H9 (cell line): ENCODE results near the gene ZNF423. TPM values are rescaled to one million over a fixed set of nuclear protein-coding genes. Genes with fewer than 3 reads are reported as not detected.

Experiments used
- DNase-seq: peaks from one replicate; pipeline ENCODE4 v3.0.0-alpha.2; 2017
- H2AFZ ChIP-seq: one replicate; pipeline ENCODE4 v1.6.1; 2013; ENCODE audit warnings: mild to moderate bottlenecking, low read length, control low read depth, moderate library complexity
- H2AK5ac ChIP-seq: 2 replicates; pipeline ENCODE4 v1.6.1; 2013; ENCODE audit warnings: low read length, control low read depth, mixed read lengths; ENCODE audit not compliant: insufficient read length
- H2BK120ac ChIP-seq: one replicate; pipeline ENCODE4 v1.6.1; 2013; ENCODE audit warnings: low read depth, mild to moderate bottlenecking, low read length, control low read depth, inconsistent platforms; ENCODE audit not compliant: poor library complexity, severe bottlenecking
- H2BK12ac ChIP-seq: 2 replicates; pipeline ENCODE4 v1.6.1; 2013; ENCODE audit warnings: low read length, control low read depth, mixed read lengths, low read depth; ENCODE audit not compliant: insufficient read length
- H2BK15ac ChIP-seq: 2 replicates; pipeline ENCODE4 v1.6.1; 2013; ENCODE audit warnings: low read depth, low read length, control low read depth
- H2BK20ac ChIP-seq: one replicate; pipeline ENCODE4 v1.6.1; 2013; ENCODE audit warnings: low read depth, mild to moderate bottlenecking, low read length, control low read depth, inconsistent platforms; ENCODE audit not compliant: poor library complexity, severe bottlenecking
- H2BK5ac ChIP-seq: 2 replicates; pipeline ENCODE4 v1.6.1; 2013; ENCODE audit warnings: low read length, control low read depth, mixed read lengths; ENCODE audit not compliant: insufficient read length
- H3K14ac ChIP-seq: 2 replicates; pipeline ENCODE4 v1.6.1; 2013; ENCODE audit warnings: low read length, control low read depth; ENCODE audit not compliant: insufficient read depth
- H3K18ac ChIP-seq: 2 replicates; pipeline ENCODE4 v1.6.1; 2013; ENCODE audit warnings: low read depth, mild to moderate bottlenecking, mixed read lengths, low read length, control low read depth; ENCODE audit not compliant: insufficient read length
- H3K23ac ChIP-seq: 2 replicates; pipeline ENCODE4 v1.6.1; 2013; ENCODE audit warnings: low read length, control low read depth, mixed read lengths, low read depth; ENCODE audit not compliant: insufficient read length
- H3K23me2 ChIP-seq: 2 replicates; pipeline ENCODE4 v1.6.1; 2013; ENCODE audit warnings: low read depth, mild to moderate bottlenecking, mixed read lengths, low read length, control low read depth; ENCODE audit not compliant: insufficient read length, poor library complexity, severe bottlenecking
- H3K27ac ChIP-seq: 2 replicates; pipeline ENCODE4 v1.5.1; 2013; ENCODE audit warnings: low read length, control low read depth, mixed read lengths, low read depth; ENCODE audit not compliant: insufficient read length
- H3K27me3 ChIP-seq: 2 replicates; pipeline ENCODE4 v1.6.1; 2013; ENCODE audit warnings: low read length, control low read depth, inconsistent platforms; ENCODE audit not compliant: insufficient read depth
- H3K4ac ChIP-seq: 2 replicates; pipeline ENCODE4 v1.6.1; 2013; ENCODE audit warnings: low read depth, mild to moderate bottlenecking, control low read depth, inconsistent platforms, low read length, moderate library complexity
- H3K4me1 ChIP-seq: 2 replicates; pipeline ENCODE4 v1.6.1; 2013; ENCODE audit warnings: low read length, control low read depth, inconsistent platforms; ENCODE audit not compliant: insufficient read depth
- H3K4me2 ChIP-seq: 2 replicates; pipeline ENCODE4 v1.6.1; 2013; ENCODE audit warnings: low read length, control low read depth, mixed read lengths; ENCODE audit not compliant: insufficient read length, insufficient read depth
- H3K56ac ChIP-seq: 2 replicates; pipeline ENCODE4 v1.6.1; 2013; ENCODE audit warnings: low read depth, mild to moderate bottlenecking, mixed read lengths, low read length, control low read depth; ENCODE audit not compliant: insufficient read length
- H3K79me1 ChIP-seq: 2 replicates; pipeline ENCODE4 v1.6.1; 2013; ENCODE audit warnings: low read depth, mild to moderate bottlenecking, moderate library complexity, low read length, control low read depth, inconsistent platforms; ENCODE audit not compliant: insufficient read depth, poor library complexity, severe bottlenecking
- H3K79me2 ChIP-seq: 2 replicates; pipeline ENCODE4 v1.6.1; 2013; ENCODE audit warnings: low read length, control low read depth, inconsistent platforms; ENCODE audit not compliant: insufficient read depth
- H3K9ac ChIP-seq: 2 replicates; pipeline ENCODE4 v1.6.1; 2013; ENCODE audit warnings: low read length, control low read depth, mixed read lengths; ENCODE audit not compliant: insufficient read length; ENCODE audit errors: extremely low read depth
- H3K9me3 ChIP-seq: one replicate; pipeline ENCODE4 v1.6.1; 2013; ENCODE audit warnings: low read depth, low read length, inconsistent platforms; ENCODE audit not compliant: control insufficient read depth
- H3T11ph ChIP-seq: one replicate; pipeline ENCODE4 v1.6.1; 2013; ENCODE audit warnings: mild to moderate bottlenecking, low read length, control low read depth, inconsistent platforms
- H4K20me1 ChIP-seq: one replicate; pipeline ENCODE4 v1.6.1; 2013; ENCODE audit not compliant: control insufficient read depth, insufficient read length, insufficient read depth
- H4K5ac ChIP-seq: 2 replicates; pipeline ENCODE4 v1.6.1; 2013; ENCODE audit warnings: low read depth, mild to moderate bottlenecking, mixed read lengths, low read length, control low read depth; ENCODE audit not compliant: insufficient read length
- H4K8ac ChIP-seq: replicated peaks from 2 replicates; pipeline ENCODE4 v1.6.1; 2013; ENCODE audit warnings: low read length, control low read depth, mixed read lengths, low read depth; ENCODE audit not compliant: insufficient read length
- H4K91ac ChIP-seq: 2 replicates; pipeline ENCODE4 v1.6.1; 2013; ENCODE audit warnings: low read depth, mild to moderate bottlenecking, moderate library complexity, mixed read lengths, low read length, control low read depth; ENCODE audit not compliant: insufficient read length
- H3K27ac Mint-ChIP-seq, 3 experiments: 2 replicates in 2 of 3; 3 replicates in 1 of 3; pipeline ENCODE4 v1.8.0; 2020 to 2021; ENCODE audit warnings: mixed read lengths in 3 of 3, mild to moderate bottlenecking in 1 of 3, moderate library complexity in 1 of 3
- H3K27me3 Mint-ChIP-seq: 2 replicates; pipeline ENCODE4 v1.8.0; 2021; ENCODE audit warnings: low read depth, mild to moderate bottlenecking, moderate library complexity, mixed read lengths
- H3K36me3 Mint-ChIP-seq, 3 experiments: 2 replicates in 2 of 3; 3 replicates in 1 of 3; pipeline ENCODE4 v1.8.0; 2020 to 2021; ENCODE audit warnings: low read depth in 3 of 3, mixed read lengths in 3 of 3; ENCODE audit not compliant: insufficient read depth in 1 of 3
- H3K4me1 Mint-ChIP-seq, 2 experiments: 2 replicates each; pipeline ENCODE4 v1.8.0; 2020; ENCODE audit warnings: mixed read lengths in 2 of 2
- H3K4me3 Mint-ChIP-seq, 2 experiments: 2 replicates in 1 of 2; 3 replicates in 1 of 2; pipeline ENCODE4 v1.8.0; 2020 to 2021; ENCODE audit warnings: mild to moderate bottlenecking in 2 of 2, mixed read lengths in 2 of 2, moderate library complexity in 1 of 2
- H3K9me3 Mint-ChIP-seq, 2 experiments: 2 replicates in 1 of 2; 3 replicates in 1 of 2; pipeline ENCODE4 v1.8.0; 2020; ENCODE audit warnings: mild to moderate bottlenecking in 2 of 2, mixed read lengths in 2 of 2, moderate library complexity in 1 of 2
- CTCF ChIP-seq: fragments of 200-600 bp; sonication (generic); conservative IDR thresholded peaks from 3 replicates; pipeline ENCODE4 v1.8.0; 2021; ENCODE audit warnings: antibody characterized with exemption, mild to moderate bottlenecking
- WGBS: extraction: QIAGEN DNeasy Blood & Tissue Kit; methylation state at CpG from one replicate; pipeline ENCODE4 v1.1.7; 2013; ENCODE audit warnings: missing lambda C conversion rate, low lambda C conversion rate, mixed read lengths; ENCODE audit not compliant: insufficient read length; ENCODE audit errors: extremely low coverage; 5-methylcytosine and 5-hydroxymethylcytosine counted together
- total RNA-seq: library from RNA; stranded (reverse); gene quantifications from 2 replicates; pipeline ENCODE4 v1.2.1, GENCODE V29; 2021

Gene ZNF423
- total RNA-seq, 1 experiment from 2014 or later = 51.5 TPM

- no peak overlapping the region for H4K8ac ChIP-seq
- H3K4me2 ChIP-seq = no peak overlapping the region
- no CpG with 5 or more reads among the region's 8 CpGs for WGBS
- peak overlapping the region in 1 of 2 experiments; percentile 36; a peak in 1 of 5 replicates for H3K4me3 Mint-ChIP-seq
- H4K5ac ChIP-seq = no peak overlapping the region
- no peak overlapping the region for H3K23ac ChIP-seq
- H3K4me1 Mint-ChIP-seq = peaks cover 2 to 7% of the 10 kb centered on the region in 2 experiments; a peak in 3 of 4 replicates
- peaks cover 29% of the 10 kb centered on the region for H3K27me3 Mint-ChIP-seq
- no peak for TF ChIP-seq CTCF
- H2BK15ac ChIP-seq = no peak overlapping the region
- H2BK120ac ChIP-seq = no peak overlapping the region
- H3K79me2 ChIP-seq = no peaks in the 10 kb centered on the region
- H3K79me1 ChIP-seq = no peaks in the 10 kb centered on the region
- H3K36me3 Mint-ChIP-seq = peaks cover 0 to 2% (median 1%) of the 10 kb centered on the region in 3 experiments; a peak in 2 of 7 replicates
- no peaks in the 10 kb centered on the region for H4K20me1 ChIP-seq
- no peak overlapping the region for H2AK5ac ChIP-seq
- H3K27ac ChIP-seq = no peak overlapping the region
- H3K4ac ChIP-seq = no peak overlapping the region
- H3K27me3 ChIP-seq = no peaks in the 10 kb centered on the region
- no peak overlapping the region for H2AFZ ChIP-seq
- no peak overlapping the region for H3K18ac ChIP-seq
- H3K4me1 ChIP-seq = no peaks in the 10 kb centered on the region
- H3K56ac ChIP-seq = no peak overlapping the region
- no peak overlapping the region for H2BK20ac ChIP-seq
- no peaks in the 10 kb centered on the region for H3K9me3 ChIP-seq
- no peak for DNase-seq
- H3K23me2 ChIP-seq = no peaks in the 10 kb centered on the region
- no peak overlapping the region for H2BK5ac ChIP-seq
- no peaks in the 10 kb centered on the region; a peak in 1 of 5 replicates for H3K9me3 Mint-ChIP-seq
- no peak overlapping the region for H3K14ac ChIP-seq
- H3T11ph ChIP-seq = no peak overlapping the region
- no peak overlapping the region; a peak in 1 of 7 replicates for H3K27ac Mint-ChIP-seq
- H4K91ac ChIP-seq = no peak overlapping the region
- H2BK12ac ChIP-seq = no peak overlapping the region
- no peak overlapping the region for H3K9ac ChIP-seq
Observed at GRCh38 chr16:49484936-49485335, 371.0 kb downstream of the ZNF423 start.
